GM06990 (cell line): ENCODE results near the gene PRKN.
"Not testable (repeated sequence)": the region's sequence is repeated elsewhere in the genome, so short reads cannot be mapped to it uniquely, and the experiment has no call there.

Source experiments
- DNase-seq: peaks from one replicate; pipeline ENCODE4 v3.0.0-alpha.2; 2011; ENCODE audit not compliant: insufficient read length; ENCODE audit errors: extremely low read depth
- H3K27me3 ChIP-seq: replicated peaks from 2 replicates; pipeline ENCODE4 v1.6.0; 2011; ENCODE audit warnings: low read length; ENCODE audit not compliant: control insufficient read depth, insufficient read depth
- H3K36me3 ChIP-seq: 2 replicates; pipeline ENCODE4 v1.5.1; 2011; ENCODE audit warnings: low read length; ENCODE audit not compliant: control insufficient read depth, insufficient read depth
- H3K4me3 ChIP-seq: replicated peaks from 2 replicates; pipeline ENCODE4 v1.5.1; 2011; ENCODE audit warnings: low read depth, mild to moderate bottlenecking, control low read depth, low read length
- TF ChIP-seq, protein P1 (sequence below): IDR thresholded peaks from 2 replicates; pipeline ENCODE4 v1.5.1; 2011; ENCODE audit warnings: low read length, control low read depth, mild to moderate bottlenecking, inconsistent platforms; ENCODE audit not compliant: insufficient read depth, poor library complexity, severe bottlenecking

Gene PRKN

GRCh38 chr6:161866570-161866969 is 861.0 kb downstream of the PRKN start:
- TF ChIP-seq, protein P1, sequence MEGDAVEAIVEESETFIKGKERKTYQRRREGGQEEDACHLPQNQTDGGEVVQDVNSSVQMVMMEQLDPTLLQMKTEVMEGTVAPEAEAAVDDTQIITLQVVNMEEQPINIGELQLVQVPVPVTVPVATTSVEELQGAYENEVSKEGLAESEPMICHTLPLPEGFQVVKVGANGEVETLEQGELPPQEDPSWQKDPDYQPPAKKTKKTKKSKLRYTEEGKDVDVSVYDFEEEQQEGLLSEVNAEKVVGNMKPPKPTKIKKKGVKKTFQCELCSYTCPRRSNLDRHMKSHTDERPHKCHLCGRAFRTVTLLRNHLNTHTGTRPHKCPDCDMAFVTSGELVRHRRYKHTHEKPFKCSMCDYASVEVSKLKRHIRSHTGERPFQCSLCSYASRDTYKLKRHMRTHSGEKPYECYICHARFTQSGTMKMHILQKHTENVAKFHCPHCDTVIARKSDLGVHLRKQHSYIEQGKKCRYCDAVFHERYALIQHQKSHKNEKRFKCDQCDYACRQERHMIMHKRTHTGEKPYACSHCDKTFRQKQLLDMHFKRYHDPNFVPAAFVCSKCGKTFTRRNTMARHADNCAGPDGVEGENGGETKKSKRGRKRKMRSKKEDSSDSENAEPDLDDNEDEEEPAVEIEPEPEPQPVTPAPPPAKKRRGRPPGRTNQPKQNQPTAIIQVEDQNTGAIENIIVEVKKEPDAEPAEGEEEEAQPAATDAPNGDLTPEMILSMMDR = no peak
- no peak for DNase-seq
- Histone ChIP-seq H3K4me3 (no peak overlapping the region), H3K36me3 (no peaks in the 10 kb centered on the region), H3K27me3 (no peaks in the 10 kb centered on the region)

- not testable (repeated sequence) for H3K4me3 ChIP-seq, H3K36me3 ChIP-seq
Observed at GRCh38 chr6:161861061-161861460, 866.5 kb downstream of the PRKN start.

DNA sequence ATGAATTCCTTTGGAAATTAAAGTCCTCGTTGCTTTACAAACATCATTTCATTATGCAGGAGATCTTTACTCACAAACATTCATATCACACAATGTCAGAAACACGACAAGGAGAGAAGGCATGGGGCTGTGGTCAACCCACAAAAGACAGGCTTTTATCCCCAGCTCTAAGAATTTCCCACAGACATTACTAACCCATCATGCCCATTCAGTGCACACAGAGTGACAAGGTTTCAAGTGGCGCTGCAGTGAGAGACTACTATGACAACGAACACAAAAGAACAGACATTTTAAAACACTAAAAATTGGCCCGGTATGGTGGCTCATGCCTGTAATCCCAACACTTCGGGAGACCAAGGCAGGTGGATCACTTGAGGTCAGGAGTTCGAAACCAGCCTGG is 873.9 kb downstream of the PRKN start:
- H3K27me3 ChIP-seq = no peaks in the 10 kb centered on the region
- no peak for DNase-seq
- TF ChIP-seq, protein P1 = no peak
- H3K4me3 ChIP-seq = no peak overlapping the region
- no peaks in the 10 kb centered on the region for H3K36me3 ChIP-seq

More at GRCh38 chr6:161861061-161861460, 866.5 kb downstream of the PRKN start:
- H3K27me3 ChIP-seq, DNase-seq: not testable (repeated sequence)

DNA sequence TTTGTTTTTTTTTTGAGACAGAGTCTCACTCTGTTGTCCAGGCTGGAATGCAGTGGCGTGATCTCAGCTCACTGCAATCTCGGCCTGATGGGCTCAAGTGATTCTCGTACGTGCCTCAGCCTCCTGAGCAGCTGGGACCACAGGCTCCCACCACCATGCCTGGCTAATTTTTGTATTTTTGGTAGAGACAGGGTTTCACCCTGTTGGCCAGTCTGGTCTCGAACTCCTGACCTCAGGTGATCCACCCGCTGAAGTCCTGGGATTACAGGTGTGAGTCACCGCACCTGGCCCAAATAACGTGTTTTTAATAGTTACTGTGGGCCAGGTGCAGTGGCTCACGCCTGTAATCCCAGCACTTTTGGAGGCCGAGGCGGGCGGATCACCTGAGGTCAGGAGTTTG is 876.1 kb downstream of the PRKN start:
- not testable (repeated sequence) for H3K36me3 ChIP-seq, H3K27me3 ChIP-seq, H3K4me3 ChIP-seq, DNase-seq

- TF ChIP-seq, protein P1 = no peak
- Histone ChIP-seq H3K36me3 (no peaks in the 10 kb centered on the region), H3K4me3 (no peak overlapping the region), H3K27me3 (no peaks in the 10 kb centered on the region)
- no peak for DNase-seq
Observed at GRCh38 chr6:161850562-161850961, 877.0 kb downstream of the PRKN start.

DNA sequence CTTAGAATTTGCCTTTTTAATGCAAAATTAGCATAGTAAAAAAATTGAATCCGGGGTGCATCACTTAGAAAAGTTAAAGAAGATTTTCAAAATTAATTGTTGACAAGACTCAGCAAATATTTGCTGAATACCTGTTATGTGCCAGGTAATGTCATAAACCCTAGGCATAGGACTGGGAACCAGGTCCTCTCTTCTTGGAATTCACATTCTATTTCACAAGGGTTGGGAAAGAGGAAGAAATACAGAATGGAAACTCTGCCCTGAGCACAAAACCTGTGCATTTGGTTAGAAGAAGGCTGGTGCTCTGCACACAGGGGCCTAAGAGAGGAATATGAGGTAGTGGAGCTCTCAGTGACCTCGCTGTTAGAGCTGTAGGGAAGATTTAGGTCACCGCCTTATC is 879.9 kb downstream of the PRKN start:
- TF ChIP-seq, protein P1 = no peak

GRCh38 chr6:161844804-161845203 is 882.8 kb downstream of the PRKN start:
- TF ChIP-seq, protein P1 = no peak
- DNase-seq = no peak
- Histone ChIP-seq H3K36me3 (no peaks in the 10 kb centered on the region), H3K27me3 (no peaks in the 10 kb centered on the region), H3K4me3 (no peak overlapping the region)

More for the DNA sequence above, 879.9 kb downstream of the PRKN start:
- no peak for DNase-seq
- Histone ChIP-seq H3K27me3 (no peaks in the 10 kb centered on the region), H3K4me3 (no peak overlapping the region), H3K36me3 (no peaks in the 10 kb centered on the region)
